ENCODE measurements around the gene TBC1D10A.
A peak's percentile ranks its signal among the peaks of the same experiment; 100 is the strongest.

TBC1D10A gene

GRCh38 chr22:30307041-30307574 is 19.6 kb downstream of the TBC1D10A start:
- DNase-seq (ENCODE audit: low spot score in 2 of 2): no peak
- Mint-ChIP-seq H3K4me3 (peak overlapping the region; percentile 69), H3K27ac (peak overlapping the region; percentile 91), H3K4me1 (peaks cover 88% of the 10 kb centered on the region), H3K27me3 (no peaks in the 10 kb centered on the region), H3K36me3 (peaks cover 7% of the 10 kb centered on the region), H3K9me3 (no peaks in the 10 kb centered on the region)
- ATAC-seq (ENCODE audit: low read depth): no peak

GRCh38 chr22:30306627-30307011 is 20.1 kb downstream of the TBC1D10A start:
- DNase-seq (ENCODE audit: low spot score in 2 of 2) (no peak), ATAC-seq (ENCODE audit: low read depth) (no peak)
- H3K9me3 Mint-ChIP-seq: no peaks in the 10 kb centered on the region
- peaks cover 89% of the 10 kb centered on the region for H3K4me1 Mint-ChIP-seq
- H3K36me3 Mint-ChIP-seq: peaks cover 7% of the 10 kb centered on the region
- peak overlapping the region; percentile 91 for H3K27ac Mint-ChIP-seq
- H3K27me3 Mint-ChIP-seq: no peaks in the 10 kb centered on the region
- peak overlapping the region; percentile 69 for H3K4me3 Mint-ChIP-seq

DNA sequence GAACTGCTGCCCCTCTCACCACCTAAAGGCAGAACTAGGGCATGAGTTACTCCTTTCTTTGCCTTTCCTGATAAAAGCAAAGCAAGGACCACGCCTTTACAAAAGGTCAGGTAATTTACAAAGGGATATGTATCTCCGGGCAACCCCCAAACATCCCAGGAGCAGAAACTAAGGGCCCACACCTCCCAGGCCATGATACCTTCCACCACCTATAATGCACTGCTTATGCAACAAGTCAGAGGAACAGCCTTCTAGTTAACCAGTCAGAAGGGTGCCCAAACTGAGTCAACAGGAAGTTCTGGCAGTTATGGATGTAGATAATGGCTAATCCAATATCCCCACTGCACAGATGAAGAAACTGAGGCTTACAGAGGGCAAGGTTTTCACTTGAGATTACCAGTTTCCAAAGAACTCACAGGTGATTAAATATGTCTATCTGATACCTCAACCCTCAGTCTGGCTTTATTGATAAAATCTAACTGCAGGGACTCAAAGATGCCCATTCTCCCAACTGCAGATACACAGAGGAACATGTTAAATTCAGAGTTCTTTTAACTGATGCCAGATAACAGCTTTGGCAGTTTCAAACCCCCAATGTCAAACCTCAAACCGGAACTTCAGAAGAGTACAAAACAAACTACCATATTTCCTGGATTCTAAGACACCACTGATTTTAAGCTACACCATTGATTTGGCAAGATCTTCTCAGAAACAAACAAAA is 20.7 kb downstream of the TBC1D10A start:
- DNase-seq (ENCODE audit: low spot score in 2 of 2) (no peak), ATAC-seq (ENCODE audit: low read depth) (peak; percentile 18)
- Mint-ChIP-seq H3K9me3 (no peaks in the 10 kb centered on the region), H3K4me1 (peaks cover 90% of the 10 kb centered on the region), H3K27ac (peak overlapping the region; percentile 91), H3K4me3 (peak overlapping the region; percentile 69), H3K36me3 (peaks cover 7% of the 10 kb centered on the region), H3K27me3 (no peaks in the 10 kb centered on the region)

- Mint-ChIP-seq H3K27ac (peak overlapping the region; percentile 91), H3K27me3 (no peaks in the 10 kb centered on the region), H3K4me3 (peak overlapping the region; percentile 69), H3K4me1 (peaks cover 86% of the 10 kb centered on the region), H3K36me3 (peaks cover 5% of the 10 kb centered on the region), H3K9me3 (no peaks in the 10 kb centered on the region)
- ATAC-seq (ENCODE audit: low read depth): peak; percentile 52
- no peak for DNase-seq (ENCODE audit: low spot score in 2 of 2)
These were observed 21.2 kb downstream of the TBC1D10A start for GRCh38 chr22:30305519-30305905.

- DNase-seq (ENCODE audit: low spot score in 2 of 2) (peak; percentile 39 to 54), ATAC-seq (ENCODE audit: low read depth) (peak; percentile 79)
- Mint-ChIP-seq H3K27me3 (no peaks in the 10 kb centered on the region), H3K4me3 (peak overlapping the region; percentile 69), H3K27ac (peak overlapping the region; percentile 91), H3K36me3 (peaks cover 5% of the 10 kb centered on the region), H3K9me3 (no peaks in the 10 kb centered on the region), H3K4me1 (peaks cover 77% of the 10 kb centered on the region)
These were observed 22.1 kb downstream of the TBC1D10A start for GRCh38 chr22:30304495-30305244.

DNA sequence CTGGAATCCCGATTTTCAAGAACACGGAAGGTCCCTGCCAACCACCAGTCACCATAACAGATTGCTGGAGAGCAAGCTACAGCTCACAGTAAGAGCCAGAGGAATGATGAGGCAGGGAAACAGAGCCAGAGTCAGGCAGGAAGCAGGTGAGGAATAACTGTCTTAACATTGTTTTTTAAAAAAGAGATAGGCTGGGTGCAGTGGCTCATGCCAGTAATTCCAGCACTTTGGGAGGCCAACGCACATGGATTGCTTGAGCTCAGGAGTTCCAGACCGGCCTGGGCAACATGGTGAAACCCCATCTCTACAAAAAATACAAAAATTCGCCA is 24.0 kb downstream of the TBC1D10A start:
- Mint-ChIP-seq H3K36me3 (peaks cover 10% of the 10 kb centered on the region), H3K4me3 (peak overlapping the region; percentile 57), H3K27ac (peak overlapping the region; percentile 91), H3K27me3 (no peaks in the 10 kb centered on the region), H3K9me3 (no peaks in the 10 kb centered on the region), H3K4me1 (peaks cover 66% of the 10 kb centered on the region)
- no peak for DNase-seq (ENCODE audit: low spot score in 2 of 2)
- ATAC-seq (ENCODE audit: low read depth): no peak

GRCh38 chr22:30301995-30302809 is 24.5 kb downstream of the TBC1D10A start:
- no peaks in the 10 kb centered on the region for H3K27me3 Mint-ChIP-seq
- DNase-seq (ENCODE audit: low spot score in 2 of 2): no peak
- peak overlapping the region; percentile 91 for H3K27ac Mint-ChIP-seq
- H3K36me3 Mint-ChIP-seq: peaks cover 13% of the 10 kb centered on the region
- H3K9me3 Mint-ChIP-seq: no peaks in the 10 kb centered on the region
- peaks cover 62% of the 10 kb centered on the region for H3K4me1 Mint-ChIP-seq
- H3K4me3 Mint-ChIP-seq: peak overlapping the region; percentile 57
- ATAC-seq (ENCODE audit: low read depth): peak; percentile 48

- Mint-ChIP-seq H3K36me3 (peaks cover 22% of the 10 kb centered on the region), H3K27me3 (no peaks in the 10 kb centered on the region), H3K27ac (no peak overlapping the region), H3K9me3 (no peaks in the 10 kb centered on the region), H3K4me1 (peaks cover 35% of the 10 kb centered on the region), H3K4me3 (no peak overlapping the region)
- ATAC-seq (ENCODE audit: low read depth) (no peak), DNase-seq (ENCODE audit: low spot score in 2 of 2) (no peak)
These were observed 27.4 kb downstream of the TBC1D10A start for GRCh38 chr22:30299322-30299721.

GRCh38 chr22:30297991-30298701 is 28.6 kb downstream of the TBC1D10A start:
- Mint-ChIP-seq H3K27ac (peak overlapping the region; percentile 53), H3K9me3 (no peaks in the 10 kb centered on the region), H3K4me1 (peaks cover 23% of the 10 kb centered on the region), H3K4me3 (no peak overlapping the region), H3K36me3 (peaks cover 29% of the 10 kb centered on the region), H3K27me3 (no peaks in the 10 kb centered on the region)
- DNase-seq (ENCODE audit: low spot score in 2 of 2): no peak
- ATAC-seq (ENCODE audit: low read depth): no peak

- Mint-ChIP-seq H3K4me1 (peaks cover 16% of the 10 kb centered on the region), H3K9me3 (no peaks in the 10 kb centered on the region), H3K4me3 (no peak overlapping the region), H3K27me3 (no peaks in the 10 kb centered on the region), H3K36me3 (peaks cover 29% of the 10 kb centered on the region), H3K27ac (peak overlapping the region; percentile 53)
- no peak for ATAC-seq (ENCODE audit: low read depth)
- DNase-seq (ENCODE audit: low spot score in 2 of 2): no peak
These were observed 29.3 kb downstream of the TBC1D10A start for GRCh38 chr22:30297276-30297990.

DNA sequence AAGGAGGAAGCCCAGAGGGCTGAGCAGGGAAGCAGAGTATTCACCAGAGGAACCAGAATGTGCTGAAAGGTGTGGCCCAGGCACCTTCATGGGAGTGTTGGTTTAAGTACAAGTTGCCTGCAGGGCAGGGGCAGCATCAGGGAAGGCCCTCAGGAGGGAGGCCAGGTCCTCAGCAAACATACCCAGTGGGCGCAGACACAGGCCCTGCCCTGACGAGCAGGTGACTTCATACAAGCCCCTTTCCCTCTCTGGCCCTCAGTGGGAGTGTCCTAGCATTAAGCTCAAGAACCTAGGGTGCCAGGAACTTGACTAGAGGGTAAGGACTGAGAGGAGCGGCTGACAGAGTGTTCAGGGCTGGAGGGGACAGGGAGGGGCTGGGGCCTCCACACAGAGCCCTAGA is 29.9 kb downstream of the TBC1D10A start:
- Mint-ChIP-seq H3K36me3 (peaks cover 29% of the 10 kb centered on the region), H3K27ac (peak overlapping the region; percentile 60), H3K9me3 (no peaks in the 10 kb centered on the region), H3K27me3 (no peaks in the 10 kb centered on the region), H3K4me3 (no peak overlapping the region), H3K4me1 (peaks cover 10% of the 10 kb centered on the region)
- no peak for ATAC-seq (ENCODE audit: low read depth)
- no peak for DNase-seq (ENCODE audit: low spot score in 2 of 2)

GRCh38 chr22:30296324-30296723 is 30.4 kb downstream of the TBC1D10A start:
- Mint-ChIP-seq H3K27ac (no peak overlapping the region), H3K4me3 (no peak overlapping the region), H3K9me3 (no peaks in the 10 kb centered on the region), H3K4me1 (peaks cover 10% of the 10 kb centered on the region), H3K36me3 (peaks cover 31% of the 10 kb centered on the region), H3K27me3 (no peaks in the 10 kb centered on the region)
- ATAC-seq (ENCODE audit: low read depth) (no peak), DNase-seq (ENCODE audit: low spot score in 2 of 2) (no peak)

DNA sequence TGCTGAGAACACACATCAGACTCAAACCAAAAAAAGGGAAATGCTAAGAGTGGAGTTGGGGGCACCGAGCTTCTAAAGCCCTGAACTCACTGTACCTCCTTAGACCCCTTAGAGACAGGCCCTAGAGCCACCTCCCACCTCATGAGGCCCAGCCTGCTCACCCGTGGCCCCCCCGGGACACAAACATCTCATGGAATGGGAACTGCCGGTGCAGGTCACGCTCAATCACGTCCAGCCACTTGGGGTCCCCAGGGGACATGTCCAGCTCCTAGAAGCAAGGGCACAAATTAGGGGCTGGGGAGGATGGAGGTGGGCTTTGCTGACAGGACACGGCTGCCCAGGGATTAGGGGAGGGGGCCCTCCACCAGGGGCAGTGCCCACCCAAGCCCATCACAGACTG is 31.2 kb downstream of the TBC1D10A start:
- Mint-ChIP-seq H3K9me3 (no peaks in the 10 kb centered on the region), H3K36me3 (peaks cover 31% of the 10 kb centered on the region), H3K27me3 (no peaks in the 10 kb centered on the region), H3K4me1 (peaks cover 10% of the 10 kb centered on the region), H3K27ac (no peak overlapping the region), H3K4me3 (no peak overlapping the region)
- ATAC-seq (ENCODE audit: low read depth) (no peak), DNase-seq (ENCODE audit: low spot score in 2 of 2) (no peak)

Data from memory B cell (primary cell).